ENCODE results near the gene CDC42BPG. TPM values are rescaled to one million over a fixed set of nuclear protein-coding genes. Genes with fewer than 3 reads are reported as not detected.

Gene CDC42BPG
- total RNA-seq, 1 experiment from 2014 or later = 24.9 TPM

GRCh38 chr11:64854157-64854533, 9.7 kb upstream of the CDC42BPG start:
- H2BK12ac ChIP-seq (ENCODE audit: insufficient read length, low read depth, low read length) = no peak overlapping the region
- DNase-seq = no peak
- no peak overlapping the region for H4K8ac ChIP-seq (replicated peaks; ENCODE audit: insufficient read length, low read depth, low read length)
- no peak overlapping the region for H2BK120ac ChIP-seq (ENCODE audit: low read depth, low read length, poor library complexity, severe bottlenecking)
- H3K9me3 Mint-ChIP-seq = no peaks in the 10 kb centered on the region
- no peak overlapping the region for H3T11ph ChIP-seq (ENCODE audit: low read length)
- H3K27ac ChIP-seq (ENCODE audit: insufficient read length, low read depth, low read length) = no peak overlapping the region
- peaks cover 2 to 14% (median 11%) of the 10 kb centered on the region in 3 experiments; a peak in 6 of 7 replicates for H3K36me3 Mint-ChIP-seq (ENCODE audit: insufficient read depth in 1 of 3, low read depth in 3 of 3)
- H3K4ac ChIP-seq (ENCODE audit: low read depth, low read length) = no peak overlapping the region
- no peak overlapping the region for H3K23ac ChIP-seq (ENCODE audit: insufficient read length, low read depth, low read length)
- no peak overlapping the region for H2BK20ac ChIP-seq (ENCODE audit: low read depth, low read length, poor library complexity, severe bottlenecking)
- no peak overlapping the region for H3K4me2 ChIP-seq (ENCODE audit: insufficient read depth, insufficient read length, low read length)
- H3K56ac ChIP-seq (ENCODE audit: insufficient read length, low read depth, low read length) = no peak overlapping the region
- H2BK15ac ChIP-seq (ENCODE audit: low read depth, low read length) = no peak overlapping the region
- no peak overlapping the region for H3K27ac Mint-ChIP-seq
- H4K91ac ChIP-seq (ENCODE audit: insufficient read length, low read depth, low read length) = no peak overlapping the region
- no peak for TF ChIP-seq CTCF (conservative IDR thresholded peaks at IDR 0.05)
- H3K4me1 ChIP-seq (ENCODE audit: insufficient read depth, low read length) = no peaks in the 10 kb centered on the region; the same call in 1 of the 2 replicates
- H2AFZ ChIP-seq (ENCODE audit: low read length) = no peak overlapping the region
- H3K23me2 ChIP-seq (ENCODE audit: insufficient read length, low read depth, low read length, poor library complexity, severe bottlenecking) = no peaks in the 10 kb centered on the region
- H3K14ac ChIP-seq (ENCODE audit: insufficient read depth, low read length) = no peak overlapping the region
- no peaks in the 10 kb centered on the region for H3K9me3 ChIP-seq (ENCODE audit: control insufficient read depth, low read depth, low read length)
- H3K79me2 ChIP-seq (ENCODE audit: insufficient read depth, low read length) = no peaks in the 10 kb centered on the region
- H3K4me3 Mint-ChIP-seq = no peak overlapping the region; a peak in 1 of 5 replicates
- H3K27me3 Mint-ChIP-seq (ENCODE audit: low read depth) = no peaks in the 10 kb centered on the region
- H4K20me1 ChIP-seq (ENCODE audit: control insufficient read depth, insufficient read depth, insufficient read length) = no peaks in the 10 kb centered on the region
- H3K4me1 Mint-ChIP-seq = peaks cover 15 to 16% of the 10 kb centered on the region in 2 experiments
- H3K18ac ChIP-seq (ENCODE audit: insufficient read length, low read depth, low read length) = no peak overlapping the region
- WGBS (ENCODE audit: extremely low coverage, insufficient read length, low lambda C conversion rate) = no CpG with 5 or more reads among the region's 25 CpGs
- no peak overlapping the region for H3K9ac ChIP-seq (ENCODE audit: extremely low read depth, insufficient read length, low read length)
- H2BK5ac ChIP-seq (ENCODE audit: insufficient read length, low read length) = no peak overlapping the region
- H3K79me1 ChIP-seq (ENCODE audit: insufficient read depth, low read depth, low read length, poor library complexity, severe bottlenecking) = no peaks in the 10 kb centered on the region
- no peak overlapping the region for H4K5ac ChIP-seq (ENCODE audit: insufficient read length, low read depth, low read length)
- H3K27me3 ChIP-seq (ENCODE audit: insufficient read depth, low read length) = no peaks in the 10 kb centered on the region
- H2AK5ac ChIP-seq (ENCODE audit: insufficient read length, low read length) = no peak overlapping the region
